ENCODE results near the gene GMEB1. TPM values are rescaled to one million over a fixed set of nuclear protein-coding genes. Genes with fewer than 3 reads are reported as not detected.

The GMEB1 gene
- polyA plus RNA-seq: 4.9 and 5.8 TPM in 2 replicates
- polyA minus RNA-seq: 17.5 and 18.3 TPM in 2 replicates

GRCh38 chr1:28668191-28668955 lies at the start of gene GMEB1:
TSS of gene GMEB1 (plus strand) at chr1:28668784. CDS start at chr1:28683613, 14,829 bp downstream.
- peak within 1 kb of the TSS; percentile 93 for H3K27ac ChIP-seq (ENCODE audit: low read length)
- peak within 1 kb of the TSS; percentile 90 for H3K4me3 ChIP-seq (ENCODE audit: low read length)
- H3K79me2 ChIP-seq (replicated peaks; ENCODE audit: insufficient read depth, low read length): peaks cover 14% of the 10 kb centered on the region
- H3K9ac ChIP-seq (ENCODE audit: low read length): peak within 1 kb of the TSS; percentile 96
- peak within 1 kb of the TSS; percentile 95 for H2AFZ ChIP-seq (ENCODE audit: low read depth, low read length)
- H3K9me2 ChIP-seq (ENCODE audit: insufficient read depth, low read length): no peaks in the 10 kb centered on the region
- H3K27me3 ChIP-seq (ENCODE audit: insufficient read depth, low read depth, low read length): no peaks in the 10 kb centered on the region
- peaks cover 14% of the 10 kb centered on the region for H3F3A ChIP-seq (ENCODE audit: insufficient read depth, low read length, poor library complexity, severe bottlenecking)
- no peaks in the 10 kb centered on the region for H4K20me1 ChIP-seq (ENCODE audit: insufficient read depth)
- H3K36me3 ChIP-seq (ENCODE audit: insufficient read depth, low read length): no peaks in the 10 kb centered on the region
- peak within 1 kb of the TSS; percentile 98 for H3K4me2 ChIP-seq (ENCODE audit: low read length)
- TF ChIP-seq TAF1 (IDR thresholded peaks at IDR 0.05; ENCODE audit: low read depth): no peak
- no peak for TF ChIP-seq MXI1 (conservative IDR thresholded peaks at IDR 0.05; ENCODE audit: poor library complexity, severe bottlenecking)
- TF ChIP-seq POLR2AphosphoS5 (IDR thresholded peaks at IDR 0.05): peak; percentile 55
- no peak for TF ChIP-seq RAD21 (conservative IDR thresholded peaks at IDR 0.05)
- TF ChIP-seq SMC3 (conservative IDR thresholded peaks at IDR 0.05; ENCODE audit: poor library complexity): no peak
- TF ChIP-seq, protein P1, sequence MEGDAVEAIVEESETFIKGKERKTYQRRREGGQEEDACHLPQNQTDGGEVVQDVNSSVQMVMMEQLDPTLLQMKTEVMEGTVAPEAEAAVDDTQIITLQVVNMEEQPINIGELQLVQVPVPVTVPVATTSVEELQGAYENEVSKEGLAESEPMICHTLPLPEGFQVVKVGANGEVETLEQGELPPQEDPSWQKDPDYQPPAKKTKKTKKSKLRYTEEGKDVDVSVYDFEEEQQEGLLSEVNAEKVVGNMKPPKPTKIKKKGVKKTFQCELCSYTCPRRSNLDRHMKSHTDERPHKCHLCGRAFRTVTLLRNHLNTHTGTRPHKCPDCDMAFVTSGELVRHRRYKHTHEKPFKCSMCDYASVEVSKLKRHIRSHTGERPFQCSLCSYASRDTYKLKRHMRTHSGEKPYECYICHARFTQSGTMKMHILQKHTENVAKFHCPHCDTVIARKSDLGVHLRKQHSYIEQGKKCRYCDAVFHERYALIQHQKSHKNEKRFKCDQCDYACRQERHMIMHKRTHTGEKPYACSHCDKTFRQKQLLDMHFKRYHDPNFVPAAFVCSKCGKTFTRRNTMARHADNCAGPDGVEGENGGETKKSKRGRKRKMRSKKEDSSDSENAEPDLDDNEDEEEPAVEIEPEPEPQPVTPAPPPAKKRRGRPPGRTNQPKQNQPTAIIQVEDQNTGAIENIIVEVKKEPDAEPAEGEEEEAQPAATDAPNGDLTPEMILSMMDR (IDR thresholded peaks at IDR 0.05; ENCODE audit: poor library complexity, severe bottlenecking): peak; percentile 28
- no peak for TF ChIP-seq REST (IDR thresholded peaks at IDR 0.05; ENCODE audit: borderline replicate concordance)
- H3K9me3 ChIP-seq (ENCODE audit: low read length): no peaks in the 10 kb centered on the region

DNA sequence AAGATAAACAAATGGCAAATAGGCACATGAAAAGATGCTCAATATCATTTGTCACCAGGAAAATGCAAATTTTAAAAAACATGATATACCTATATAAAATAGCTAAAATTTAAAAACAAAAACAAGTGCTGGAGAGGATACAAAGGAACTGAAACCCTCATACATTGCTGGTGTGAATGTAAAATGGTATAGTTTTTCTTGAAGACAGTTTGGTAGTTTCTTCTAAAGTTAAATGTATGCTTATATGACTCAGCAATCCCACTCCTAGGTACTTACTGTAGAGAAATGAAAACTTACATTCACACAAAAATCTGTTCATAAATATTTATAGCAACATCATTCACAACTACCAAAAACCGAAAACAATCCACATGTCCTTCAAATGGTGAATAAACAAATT lies 36.9 kb upstream of the GMEB1 start:
- Histone ChIP-seq H3K4me2 (ENCODE audit: low read length) (no peak overlapping the region), H3K27ac (ENCODE audit: low read length) (no peak overlapping the region), H4K20me1 (ENCODE audit: insufficient read depth) (no peaks in the 10 kb centered on the region)

More for the DNA sequence above, 36.9 kb upstream of the GMEB1 start:
- H3K27me3 ChIP-seq (ENCODE audit: insufficient read depth, low read depth, low read length): no peaks in the 10 kb centered on the region
- H3K9me2 ChIP-seq (ENCODE audit: insufficient read depth, low read length): no peaks in the 10 kb centered on the region
- H3K4me3 ChIP-seq (ENCODE audit: low read length): no peak overlapping the region
- no peaks in the 10 kb centered on the region for H3F3A ChIP-seq (ENCODE audit: insufficient read depth, low read length, poor library complexity, severe bottlenecking)
- TF ChIP-seq, protein P1 (IDR thresholded peaks at IDR 0.05; ENCODE audit: poor library complexity, severe bottlenecking): no peak
- TF ChIP-seq TAF1 (IDR thresholded peaks at IDR 0.05; ENCODE audit: low read depth) (no peak), POLR2AphosphoS5 (IDR thresholded peaks at IDR 0.05) (no peak), MXI1 (conservative IDR thresholded peaks at IDR 0.05; ENCODE audit: poor library complexity, severe bottlenecking) (no peak), EZH2 (IDR thresholded peaks at IDR 0.05; ENCODE audit: borderline replicate concordance, insufficient read depth, low read length, poor library complexity, severe bottlenecking) (no peak), RAD21 (conservative IDR thresholded peaks at IDR 0.05) (no peak), SMC3 (conservative IDR thresholded peaks at IDR 0.05; ENCODE audit: poor library complexity) (no peak), REST (IDR thresholded peaks at IDR 0.05; ENCODE audit: borderline replicate concordance) (no peak), EP300 (conservative IDR thresholded peaks at IDR 0.05; ENCODE audit: poor library complexity, severe bottlenecking) (no peak)
- no peak overlapping the region for H3K9ac ChIP-seq (ENCODE audit: low read length)
- no peaks in the 10 kb centered on the region for H3K79me2 ChIP-seq (replicated peaks; ENCODE audit: insufficient read depth, low read length)
- no peaks in the 10 kb centered on the region for H3K36me3 ChIP-seq (ENCODE audit: insufficient read depth, low read length)
- no peaks in the 10 kb centered on the region for H3K9me3 ChIP-seq (ENCODE audit: low read length)
- no peak overlapping the region for H2AFZ ChIP-seq (ENCODE audit: low read depth, low read length)
